WTC11 (cell line): ENCODE results near the gene TBX20.

Experiments used
- CREB1 ChIP-seq: sonication (generic); formaldehyde crosslinking; IDR thresholded peaks from 2 replicates; pipeline ENCODE4 v1.8.0; 2023; ENCODE audit warnings: mild to moderate bottlenecking, missing genetic modification reagents
- CTCF ChIP-seq: fragments of 200-600 bp; IDR thresholded peaks from 2 replicates; pipeline ENCODE4 v1.8.0; 2022; ENCODE audit warnings: antibody characterized with exemption
- FOXP1 ChIP-seq: sonication (generic); formaldehyde crosslinking; IDR thresholded peaks from 2 replicates; pipeline ENCODE4 v1.8.0; 2022; ENCODE audit warnings: missing genetic modification reagents, mild to moderate bottlenecking, moderate library complexity, borderline replicate concordance
- GABPB1 ChIP-seq: sonication (generic); formaldehyde crosslinking; IDR thresholded peaks from 2 replicates; pipeline ENCODE4 v1.8.1; 2023; ENCODE audit warnings: mild to moderate bottlenecking, missing genetic modification reagents
- GTF2I ChIP-seq: fragments of 250-450 bp; sonication (Bioruptor Pico); conservative IDR thresholded peaks from 2 replicates; pipeline ENCODE4 v1.4.0; 2021; ENCODE audit warnings: mild to moderate bottlenecking
- MAX ChIP-seq: sonication (generic); formaldehyde crosslinking; IDR thresholded peaks from 2 replicates; pipeline ENCODE4 v1.8.0; 2022; ENCODE audit warnings: mild to moderate bottlenecking, missing genetic modification reagents
- RORB ChIP-seq: fragments of 250-450 bp; sonication (Bioruptor Pico); IDR thresholded peaks from 2 replicates; pipeline ENCODE4 v1.9.0; 2021; ENCODE audit warnings: mild to moderate bottlenecking
- ZNF263 ChIP-seq: sonication (generic); formaldehyde crosslinking; IDR thresholded peaks from 2 replicates; pipeline ENCODE4 v1.8.1; 2022; ENCODE audit warnings: low read depth, mild to moderate bottlenecking, moderate library complexity, missing genetic modification reagents
- ZNF281 ChIP-seq: sonication (generic); formaldehyde crosslinking; IDR thresholded peaks from 2 replicates; pipeline ENCODE4 v1.8.0; 2023; ENCODE audit warnings: mild to moderate bottlenecking, missing genetic modification reagents
- TF ChIP-seq, protein P1 (sequence below): sonication (generic); formaldehyde crosslinking; IDR thresholded peaks from 2 replicates; pipeline ENCODE4 v1.8.1; 2022; ENCODE audit warnings: mild to moderate bottlenecking, moderate library complexity, missing genetic modification reagents
- TF ChIP-seq, protein P2 (sequence below): sonication (generic); formaldehyde crosslinking; IDR thresholded peaks from 2 replicates; pipeline ENCODE4 v1.8.1; 2023; ENCODE audit warnings: mild to moderate bottlenecking, missing genetic modification reagents, moderate library complexity

DNA sequence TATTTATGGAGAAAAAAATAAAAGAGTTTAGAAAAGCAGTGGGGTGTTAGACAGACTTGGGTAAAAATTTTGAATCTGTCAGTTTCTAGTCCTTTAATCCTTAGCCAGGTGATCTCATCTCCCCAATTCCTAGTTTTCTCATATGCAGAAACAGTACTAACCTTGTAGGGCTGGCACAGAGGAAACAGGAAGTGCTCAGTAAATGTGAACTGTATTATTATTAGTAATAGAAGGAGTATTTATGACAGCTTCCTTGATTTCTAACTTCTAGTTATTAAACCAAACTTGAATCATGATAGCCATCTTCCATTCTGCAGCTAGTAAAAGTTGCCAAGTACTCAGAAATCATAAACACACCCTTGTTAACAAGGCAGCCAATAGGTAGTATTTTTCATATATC, 12.5 kb downstream of the TBX20 start:
- no peak for TF ChIP-seq GTF2I
- TF ChIP-seq CTCF, result no peak
- TF ChIP-seq, protein P1, sequence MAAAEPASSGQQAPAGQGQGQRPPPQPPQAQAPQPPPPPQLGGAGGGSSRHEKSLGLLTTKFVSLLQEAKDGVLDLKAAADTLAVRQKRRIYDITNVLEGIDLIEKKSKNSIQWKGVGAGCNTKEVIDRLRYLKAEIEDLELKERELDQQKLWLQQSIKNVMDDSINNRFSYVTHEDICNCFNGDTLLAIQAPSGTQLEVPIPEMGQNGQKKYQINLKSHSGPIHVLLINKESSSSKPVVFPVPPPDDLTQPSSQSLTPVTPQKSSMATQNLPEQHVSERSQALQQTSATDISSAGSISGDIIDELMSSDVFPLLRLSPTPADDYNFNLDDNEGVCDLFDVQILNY (CRISPR knock-in tag), result no peak
- TF ChIP-seq MAX (CRISPR knock-in tag), result no peak
- TF ChIP-seq ZNF263 (CRISPR knock-in tag), result no peak
- TF ChIP-seq CREB1 (CRISPR knock-in tag), result no peak
- no peak for TF ChIP-seq GABPB1 (CRISPR knock-in tag)
- TF ChIP-seq FOXP1 (CRISPR knock-in tag), result no peak
- TF ChIP-seq, protein P2, sequence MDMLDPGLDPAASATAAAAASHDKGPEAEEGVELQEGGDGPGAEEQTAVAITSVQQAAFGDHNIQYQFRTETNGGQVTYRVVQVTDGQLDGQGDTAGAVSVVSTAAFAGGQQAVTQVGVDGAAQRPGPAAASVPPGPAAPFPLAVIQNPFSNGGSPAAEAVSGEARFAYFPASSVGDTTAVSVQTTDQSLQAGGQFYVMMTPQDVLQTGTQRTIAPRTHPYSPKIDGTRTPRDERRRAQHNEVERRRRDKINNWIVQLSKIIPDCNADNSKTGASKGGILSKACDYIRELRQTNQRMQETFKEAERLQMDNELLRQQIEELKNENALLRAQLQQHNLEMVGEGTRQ, result no peak
- no peak for TF ChIP-seq ZNF281 (CRISPR knock-in tag)
- no peak for TF ChIP-seq RORB
